ENCODE measurements around the gene ZNF41. TPM values are rescaled to one million over a fixed set of nuclear protein-coding genes. Genes with fewer than 3 reads are reported as not detected.

The ZNF41 gene
- total RNA-seq, 1 experiment from 2014 or later, result 6.6 TPM

- no peaks in the 10 kb centered on the region for H3K36me3 ChIP-seq (ENCODE audit: control insufficient read depth, insufficient read depth, low read length)
- peak overlapping the region; percentile 52 for H3K4me3 ChIP-seq (ENCODE audit: low read depth, low read length)
- peaks cover 3% of the 10 kb centered on the region for H3K27me3 Mint-ChIP-seq (ENCODE audit: insufficient read depth, unreplicated experiment)
- no peaks in the 10 kb centered on the region for H3K27me3 ChIP-seq (replicated peaks; ENCODE audit: control insufficient read depth, insufficient read depth, low read length)
- no peak for TF ChIP-seq CTCF (IDR thresholded peaks at IDR 0.05; ENCODE audit: insufficient read depth in 1 of 2, low read depth in 1 of 2, low read length in 1 of 2, severe bottlenecking in 1 of 2, unreplicated experiment in 1 of 2)
- H3K9me3 Mint-ChIP-seq (ENCODE audit: unreplicated experiment), result no peaks in the 10 kb centered on the region
- H3K4me3 Mint-ChIP-seq (ENCODE audit: unreplicated experiment), result peak overlapping the region; percentile 68
- no TSS peak for BruUV-seq (replicated peaks)
- H3K36me3 Mint-ChIP-seq (ENCODE audit: insufficient read depth, unreplicated experiment), result no peaks in the 10 kb centered on the region
- DNase-seq, result no peak
- no peaks in the 10 kb centered on the region for H3K4me1 ChIP-seq
- ChIA-PET POLR2A (interaction anchor here (1.1 kb wide), 1 partner anchor 290 kb away, joined by 5 read pairs; the partner anchor contains the start of gene USP11), CTCF (interaction anchor here (0.6 to 1.6 kb wide), 6 partner anchors 26 to 379 kb away, joined by 3 to 10 read pairs (median 8); partner anchors contain the start of genes CDK16 and RBM10)
- H3K27ac Mint-ChIP-seq (ENCODE audit: unreplicated experiment), result no peak overlapping the region
- H3K4me1 Mint-ChIP-seq (ENCODE audit: low read depth, unreplicated experiment), result no peaks in the 10 kb centered on the region
- H3K9me3 ChIP-seq, result no peaks in the 10 kb centered on the region
- intact Hi-C loops (cut with micrococcal nuclease; ENCODE audit: unreplicated experiment), result loop anchor here (1.0 to 5.0 kb wide), 2 partner anchors 141 to 330 kb away; partner anchors contain the start of gene UBA1
Measured at GRCh38 chrX:47523713-47524166, 40.7 kb upstream of the ZNF41 start.

GRCh38 chrX:47523297-47523696 is 40.3 kb upstream of the ZNF41 start:
- CTCF ChIA-PET, result interaction anchor here (1.0 to 1.6 kb wide), 6 partner anchors 26 to 378 kb away, joined by 3 to 10 read pairs (median 5); partner anchors contain the start of genes CDK16 and RBM10
- intact Hi-C loops (cut with micrococcal nuclease; ENCODE audit: unreplicated experiment), result loop anchor here (1.0 to 5.0 kb wide), 2 partner anchors 141 to 330 kb away; partner anchors contain the start of gene UBA1
- peak; percentile 71 to 75 for TF ChIP-seq CTCF (IDR thresholded peaks at IDR 0.05; ENCODE audit: insufficient read depth in 1 of 2, low read depth in 1 of 2, low read length in 1 of 2, severe bottlenecking in 1 of 2, unreplicated experiment in 1 of 2)
- no peaks in the 10 kb centered on the region for H3K9me3 Mint-ChIP-seq (ENCODE audit: unreplicated experiment)
- no peaks in the 10 kb centered on the region for H3K36me3 Mint-ChIP-seq (ENCODE audit: insufficient read depth, unreplicated experiment)
- no peak overlapping the region for H3K27ac Mint-ChIP-seq (ENCODE audit: unreplicated experiment)
- no peaks in the 10 kb centered on the region for H3K36me3 ChIP-seq (ENCODE audit: control insufficient read depth, insufficient read depth, low read length)
- H3K27me3 ChIP-seq (replicated peaks; ENCODE audit: control insufficient read depth, insufficient read depth, low read length), result no peaks in the 10 kb centered on the region
- no peaks in the 10 kb centered on the region for H3K9me3 ChIP-seq
- peak overlapping the region; percentile 68 for H3K4me3 Mint-ChIP-seq (ENCODE audit: unreplicated experiment)
- no peaks in the 10 kb centered on the region for H3K4me1 Mint-ChIP-seq (ENCODE audit: low read depth, unreplicated experiment)
- peak; percentile 63 to 86 for DNase-seq
- peaks cover 3% of the 10 kb centered on the region for H3K27me3 Mint-ChIP-seq (ENCODE audit: insufficient read depth, unreplicated experiment)
- H3K4me1 ChIP-seq, result no peaks in the 10 kb centered on the region
- POLR2A ChIA-PET, result interaction anchor here (1.1 kb wide), 1 partner anchor 290 kb away, joined by 5 read pairs; the partner anchor contains the start of gene USP11
- BruUV-seq (replicated peaks), result no TSS peak
- H3K4me3 ChIP-seq (ENCODE audit: low read depth, low read length), result peak overlapping the region; percentile 52

GRCh38 chrX:47518144-47518543 is 35.1 kb upstream of the ZNF41 start:
- BruUV-seq (replicated peaks), result no TSS peak
- intact Hi-C loops (cut with micrococcal nuclease; ENCODE audit: unreplicated experiment), result no loop called here
- H3K4me3 ChIP-seq (ENCODE audit: low read depth, low read length), result no peak overlapping the region
- ChIA-PET CTCF (no interaction called here), POLR2A (no interaction called here)
- Mint-ChIP-seq H3K4me1 (ENCODE audit: low read depth, unreplicated experiment) (no peaks in the 10 kb centered on the region), H3K27me3 (ENCODE audit: insufficient read depth, unreplicated experiment) (no peaks in the 10 kb centered on the region), H3K4me3 (ENCODE audit: unreplicated experiment) (no peak overlapping the region), H3K36me3 (ENCODE audit: insufficient read depth, unreplicated experiment) (peaks cover 6% of the 10 kb centered on the region), H3K9me3 (ENCODE audit: unreplicated experiment) (no peaks in the 10 kb centered on the region), H3K27ac (ENCODE audit: unreplicated experiment) (no peak overlapping the region)
- no peaks in the 10 kb centered on the region for H3K27me3 ChIP-seq (replicated peaks; ENCODE audit: control insufficient read depth, insufficient read depth, low read length)
- H3K36me3 ChIP-seq (ENCODE audit: control insufficient read depth, insufficient read depth, low read length), result no peaks in the 10 kb centered on the region
- DNase-seq, result no peak
- no peaks in the 10 kb centered on the region for H3K9me3 ChIP-seq
- no peaks in the 10 kb centered on the region for H3K4me1 ChIP-seq
- no peak for TF ChIP-seq CTCF (IDR thresholded peaks at IDR 0.05; ENCODE audit: insufficient read depth in 1 of 2, low read depth in 1 of 2, low read length in 1 of 2, severe bottlenecking in 1 of 2, unreplicated experiment in 1 of 2)
